WTC11 (cell line): ENCODE results near the gene TIMM10. TPM values are rescaled to one million over a fixed set of nuclear protein-coding genes. Genes with fewer than 3 reads are reported as not detected.
A peak's percentile ranks its signal among the peaks of the same experiment; 100 is the strongest.

Experiments
- ATF1 ChIP-seq: sonication (generic); formaldehyde crosslinking; IDR thresholded peaks from 2 replicates; pipeline ENCODE4 v1.8.1; 2023; ENCODE audit warnings: mild to moderate bottlenecking, moderate library complexity, missing genetic modification reagents
- CBFB ChIP-seq: sonication (generic); formaldehyde crosslinking; IDR thresholded peaks from 2 replicates; pipeline ENCODE4 v1.8.1; 2022; ENCODE audit warnings: mild to moderate bottlenecking, low read depth, missing genetic modification reagents
- CREM ChIP-seq: sonication (generic); formaldehyde crosslinking; IDR thresholded peaks from 2 replicates; pipeline ENCODE4 v1.8.1; 2022; ENCODE audit warnings: mild to moderate bottlenecking, missing genetic modification reagents, moderate library complexity
- ETV6 ChIP-seq: sonication (generic); formaldehyde crosslinking; IDR thresholded peaks from 2 replicates; pipeline ENCODE4 v1.8.1; 2022; ENCODE audit warnings: mild to moderate bottlenecking, missing genetic modification reagents
- MYBL2 ChIP-seq: sonication (generic); formaldehyde crosslinking; IDR thresholded peaks from 2 replicates; pipeline ENCODE4 v1.8.1; 2023; ENCODE audit warnings: mild to moderate bottlenecking, moderate library complexity, missing genetic modification reagents
- NFE2L1 ChIP-seq: sonication (generic); formaldehyde crosslinking; IDR thresholded peaks from 2 replicates; pipeline ENCODE4 v1.8.1; 2023; ENCODE audit warnings: missing genetic modification reagents
- NFYB ChIP-seq: sonication (generic); formaldehyde crosslinking; conservative IDR thresholded peaks from 2 replicates; pipeline ENCODE4 v1.8.0; 2022; ENCODE audit warnings: low read depth, missing genetic modification reagents
- SOX15 ChIP-seq: fragments of 250-450 bp; sonication (Bioruptor Pico); IDR thresholded peaks from 2 replicates; pipeline ENCODE4 v1.9.0; 2021; ENCODE audit warnings: mild to moderate bottlenecking
- ZNF232 ChIP-seq: sonication (generic); formaldehyde crosslinking; IDR thresholded peaks from 2 replicates; pipeline ENCODE4 v1.8.0; 2022; ENCODE audit warnings: mild to moderate bottlenecking, missing genetic modification reagents
- ZNF416 ChIP-seq: fragments of 250-450 bp; sonication (Bioruptor Pico); IDR thresholded peaks from 2 replicates; pipeline ENCODE4 v1.9.0; 2021; ENCODE audit warnings: mild to moderate bottlenecking, inconsistent platforms
- total RNA-seq: library from RNA; stranded (reverse); gene quantifications from 3 replicates; pipeline ENCODE4 v1.2.3, GENCODE V29; 2021
- TF ChIP-seq, protein P1 (sequence below): fragments of 250-450 bp; sonication (Bioruptor Pico); IDR thresholded peaks from 2 replicates; pipeline ENCODE4 v2.1.2; 2022; ENCODE audit warnings: mild to moderate bottlenecking, moderate library complexity
- TF ChIP-seq, protein P2 (sequence below): sonication (generic); formaldehyde crosslinking; IDR thresholded peaks from 2 replicates; pipeline ENCODE4 v1.8.1; 2023; ENCODE audit warnings: mild to moderate bottlenecking, missing genetic modification reagents, moderate library complexity
- TF ChIP-seq, protein P3 (sequence below): sonication (generic); formaldehyde crosslinking; IDR thresholded peaks from 2 replicates; pipeline ENCODE4 v1.8.0; 2023; ENCODE audit warnings: missing genetic modification reagents, mild to moderate bottlenecking, borderline replicate concordance
- TF ChIP-seq, protein P4 (sequence below): sonication (generic); formaldehyde crosslinking; IDR thresholded peaks from 2 replicates; pipeline ENCODE4 v1.8.1; 2022; ENCODE audit warnings: missing genetic modification reagents, borderline replicate concordance
- TF ChIP-seq, protein P5 (sequence below): sonication (generic); formaldehyde crosslinking; IDR thresholded peaks from 2 replicates; pipeline ENCODE4 v1.8.0; 2022; ENCODE audit warnings: mild to moderate bottlenecking, missing genetic modification reagents
- TF ChIP-seq, protein P6 (sequence below): sonication (generic); formaldehyde crosslinking; IDR thresholded peaks from 2 replicates; pipeline ENCODE4 v1.8.1; 2022; ENCODE audit warnings: low read depth, mild to moderate bottlenecking, moderate library complexity, missing genetic modification reagents, borderline replicate concordance
- TF ChIP-seq, protein P7 (sequence below): fragments of 250-450 bp; sonication (Bioruptor Pico); IDR thresholded peaks from 2 replicates; pipeline ENCODE4 v1.9.0; 2021; ENCODE audit warnings: mild to moderate bottlenecking
- TF ChIP-seq, protein P8 (sequence below): sonication (generic); formaldehyde crosslinking; IDR thresholded peaks from 2 replicates; pipeline ENCODE4 v1.8.0; 2022; ENCODE audit warnings: missing genetic modification reagents
- TF ChIP-seq, protein P9 (sequence below): sonication (generic); formaldehyde crosslinking; IDR thresholded peaks from 2 replicates; pipeline ENCODE4 v1.8.0; 2022; ENCODE audit warnings: mild to moderate bottlenecking, missing genetic modification reagents
- TF ChIP-seq, protein P10 (sequence below): sonication (generic); formaldehyde crosslinking; IDR thresholded peaks from 2 replicates; pipeline ENCODE4 v1.8.1; 2023; ENCODE audit warnings: mild to moderate bottlenecking, missing genetic modification reagents, moderate library complexity

Gene TIMM10
- total RNA-seq, 1 experiment from 2014 or later = 92.8 TPM

DNA sequence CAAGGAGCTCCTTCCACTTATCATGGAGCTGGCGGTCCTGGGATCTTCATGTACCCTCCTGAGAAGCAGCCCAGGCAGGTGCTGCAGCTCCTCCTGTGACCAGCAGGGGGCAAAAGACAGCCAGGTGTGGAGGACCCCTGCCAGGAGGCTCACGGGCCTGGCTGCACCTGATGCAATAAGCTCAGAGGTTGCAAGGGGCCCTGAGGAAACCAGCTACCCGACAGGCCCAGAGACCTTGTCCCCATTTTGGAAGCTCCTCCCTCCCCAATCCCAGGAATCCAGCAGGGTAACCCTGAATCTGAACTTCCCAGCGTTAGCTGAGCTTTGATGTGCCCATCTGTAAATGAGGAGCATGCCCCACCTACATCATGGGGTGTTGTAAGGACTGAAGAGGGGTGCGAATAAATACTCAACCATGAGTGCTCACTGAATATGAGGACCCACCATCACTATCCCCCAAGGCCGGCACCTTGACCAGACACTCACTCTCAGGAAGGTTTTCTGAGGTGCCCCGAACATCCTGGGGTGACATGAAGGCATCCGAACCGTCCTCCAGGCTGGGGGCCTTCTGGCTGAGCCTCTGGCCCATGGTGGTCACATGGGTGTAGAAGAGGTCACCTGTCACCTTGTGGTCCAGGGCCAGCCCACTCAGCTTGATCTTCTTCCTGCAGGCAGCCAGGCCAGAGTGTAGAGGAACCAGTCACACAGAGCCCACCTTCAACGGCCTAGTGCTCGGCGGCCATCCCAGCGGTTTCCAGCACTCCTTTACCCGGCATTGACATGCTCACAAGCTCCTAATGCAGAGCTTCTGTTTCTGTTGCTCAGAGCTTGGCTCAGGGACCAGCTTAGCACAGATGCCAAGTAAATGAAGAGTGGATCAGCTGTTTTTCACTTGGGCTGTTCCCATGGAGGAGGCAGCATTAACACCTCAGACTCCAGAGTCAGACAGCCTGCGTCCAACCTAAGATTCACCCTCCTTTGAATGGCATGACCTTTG lies 36.7 kb downstream of the TIMM10 start (continued):
- TF ChIP-seq, protein P1, sequence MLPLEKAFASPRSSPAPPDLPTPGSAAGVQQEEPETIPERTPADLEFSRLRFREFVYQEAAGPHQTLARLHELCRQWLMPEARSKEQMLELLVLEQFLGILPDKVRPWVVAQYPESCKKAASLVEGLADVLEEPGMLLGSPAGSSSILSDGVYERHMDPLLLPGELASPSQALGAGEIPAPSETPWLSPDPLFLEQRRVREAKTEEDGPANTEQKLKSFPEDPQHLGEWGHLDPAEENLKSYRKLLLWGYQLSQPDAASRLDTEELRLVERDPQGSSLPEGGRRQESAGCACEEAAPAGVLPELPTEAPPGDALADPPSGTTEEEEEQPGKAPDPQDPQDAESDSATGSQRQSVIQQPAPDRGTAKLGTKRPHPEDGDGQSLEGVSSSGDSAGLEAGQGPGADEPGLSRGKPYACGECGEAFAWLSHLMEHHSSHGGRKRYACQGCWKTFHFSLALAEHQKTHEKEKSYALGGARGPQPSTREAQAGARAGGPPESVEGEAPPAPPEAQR (CRISPR knock-in tag) = no peak
- TF ChIP-seq, protein P2, sequence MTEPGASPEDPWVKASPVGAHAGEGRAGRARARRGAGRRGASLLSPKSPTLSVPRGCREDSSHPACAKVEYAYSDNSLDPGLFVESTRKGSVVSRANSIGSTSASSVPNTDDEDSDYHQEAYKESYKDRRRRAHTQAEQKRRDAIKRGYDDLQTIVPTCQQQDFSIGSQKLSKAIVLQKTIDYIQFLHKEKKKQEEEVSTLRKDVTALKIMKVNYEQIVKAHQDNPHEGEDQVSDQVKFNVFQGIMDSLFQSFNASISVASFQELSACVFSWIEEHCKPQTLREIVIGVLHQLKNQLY = no peak
- TF ChIP-seq, protein P3, sequence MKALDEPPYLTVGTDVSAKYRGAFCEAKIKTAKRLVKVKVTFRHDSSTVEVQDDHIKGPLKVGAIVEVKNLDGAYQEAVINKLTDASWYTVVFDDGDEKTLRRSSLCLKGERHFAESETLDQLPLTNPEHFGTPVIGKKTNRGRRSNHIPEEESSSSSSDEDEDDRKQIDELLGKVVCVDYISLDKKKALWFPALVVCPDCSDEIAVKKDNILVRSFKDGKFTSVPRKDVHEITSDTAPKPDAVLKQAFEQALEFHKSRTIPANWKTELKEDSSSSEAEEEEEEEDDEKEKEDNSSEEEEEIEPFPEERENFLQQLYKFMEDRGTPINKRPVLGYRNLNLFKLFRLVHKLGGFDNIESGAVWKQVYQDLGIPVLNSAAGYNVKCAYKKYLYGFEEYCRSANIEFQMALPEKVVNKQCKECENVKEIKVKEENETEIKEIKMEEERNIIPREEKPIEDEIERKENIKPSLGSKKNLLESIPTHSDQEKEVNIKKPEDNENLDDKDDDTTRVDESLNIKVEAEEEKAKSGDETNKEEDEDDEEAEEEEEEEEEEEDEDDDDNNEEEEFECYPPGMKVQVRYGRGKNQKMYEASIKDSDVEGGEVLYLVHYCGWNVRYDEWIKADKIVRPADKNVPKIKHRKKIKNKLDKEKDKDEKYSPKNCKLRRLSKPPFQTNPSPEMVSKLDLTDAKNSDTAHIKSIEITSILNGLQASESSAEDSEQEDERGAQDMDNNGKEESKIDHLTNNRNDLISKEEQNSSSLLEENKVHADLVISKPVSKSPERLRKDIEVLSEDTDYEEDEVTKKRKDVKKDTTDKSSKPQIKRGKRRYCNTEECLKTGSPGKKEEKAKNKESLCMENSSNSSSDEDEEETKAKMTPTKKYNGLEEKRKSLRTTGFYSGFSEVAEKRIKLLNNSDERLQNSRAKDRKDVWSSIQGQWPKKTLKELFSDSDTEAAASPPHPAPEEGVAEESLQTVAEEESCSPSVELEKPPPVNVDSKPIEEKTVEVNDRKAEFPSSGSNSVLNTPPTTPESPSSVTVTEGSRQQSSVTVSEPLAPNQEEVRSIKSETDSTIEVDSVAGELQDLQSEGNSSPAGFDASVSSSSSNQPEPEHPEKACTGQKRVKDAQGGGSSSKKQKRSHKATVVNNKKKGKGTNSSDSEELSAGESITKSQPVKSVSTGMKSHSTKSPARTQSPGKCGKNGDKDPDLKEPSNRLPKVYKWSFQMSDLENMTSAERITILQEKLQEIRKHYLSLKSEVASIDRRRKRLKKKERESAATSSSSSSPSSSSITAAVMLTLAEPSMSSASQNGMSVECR (CRISPR knock-in tag) = no peak
- TF ChIP-seq CBFB (CRISPR knock-in tag) (no peak), MYBL2 (CRISPR knock-in tag) (no peak), SOX15 (no peak), NFE2L1 (no peak), NFYB (CRISPR knock-in tag) (no peak), ZNF416 (CRISPR knock-in tag) (no peak), CREM (CRISPR knock-in tag) (no peak), ZNF232 (no peak), ATF1 (CRISPR knock-in tag) (no peak), ETV6 (CRISPR knock-in tag) (peak; percentile 48; the same call in 1 of the 2 replicates)
- TF ChIP-seq, protein P4, sequence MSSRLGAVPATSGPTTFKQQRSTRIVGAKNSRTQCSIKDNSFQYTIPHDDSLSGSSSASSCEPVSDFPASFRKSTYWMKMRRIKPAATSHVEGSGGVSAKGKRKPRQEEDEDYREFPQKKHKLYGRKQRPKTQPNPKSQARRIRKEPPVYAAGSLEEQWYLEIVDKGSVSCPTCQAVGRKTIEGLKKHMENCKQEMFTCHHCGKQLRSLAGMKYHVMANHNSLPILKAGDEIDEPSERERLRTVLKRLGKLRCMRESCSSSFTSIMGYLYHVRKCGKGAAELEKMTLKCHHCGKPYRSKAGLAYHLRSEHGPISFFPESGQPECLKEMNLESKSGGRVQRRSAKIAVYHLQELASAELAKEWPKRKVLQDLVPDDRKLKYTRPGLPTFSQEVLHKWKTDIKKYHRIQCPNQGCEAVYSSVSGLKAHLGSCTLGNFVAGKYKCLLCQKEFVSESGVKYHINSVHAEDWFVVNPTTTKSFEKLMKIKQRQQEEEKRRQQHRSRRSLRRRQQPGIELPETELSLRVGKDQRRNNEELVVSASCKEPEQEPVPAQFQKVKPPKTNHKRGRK (CRISPR knock-in tag) = no peak
- TF ChIP-seq, protein P5, sequence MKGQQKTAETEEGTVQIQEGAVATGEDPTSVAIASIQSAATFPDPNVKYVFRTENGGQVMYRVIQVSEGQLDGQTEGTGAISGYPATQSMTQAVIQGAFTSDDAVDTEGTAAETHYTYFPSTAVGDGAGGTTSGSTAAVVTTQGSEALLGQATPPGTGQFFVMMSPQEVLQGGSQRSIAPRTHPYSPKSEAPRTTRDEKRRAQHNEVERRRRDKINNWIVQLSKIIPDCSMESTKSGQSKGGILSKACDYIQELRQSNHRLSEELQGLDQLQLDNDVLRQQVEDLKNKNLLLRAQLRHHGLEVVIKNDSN (CRISPR knock-in tag) = no peak
- TF ChIP-seq, protein P6, sequence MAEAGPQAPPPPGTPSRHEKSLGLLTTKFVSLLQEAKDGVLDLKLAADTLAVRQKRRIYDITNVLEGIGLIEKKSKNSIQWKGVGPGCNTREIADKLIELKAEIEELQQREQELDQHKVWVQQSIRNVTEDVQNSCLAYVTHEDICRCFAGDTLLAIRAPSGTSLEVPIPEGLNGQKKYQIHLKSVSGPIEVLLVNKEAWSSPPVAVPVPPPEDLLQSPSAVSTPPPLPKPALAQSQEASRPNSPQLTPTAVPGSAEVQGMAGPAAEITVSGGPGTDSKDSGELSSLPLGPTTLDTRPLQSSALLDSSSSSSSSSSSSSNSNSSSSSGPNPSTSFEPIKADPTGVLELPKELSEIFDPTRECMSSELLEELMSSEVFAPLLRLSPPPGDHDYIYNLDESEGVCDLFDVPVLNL (CRISPR knock-in tag) = no peak
- TF ChIP-seq, protein P7, sequence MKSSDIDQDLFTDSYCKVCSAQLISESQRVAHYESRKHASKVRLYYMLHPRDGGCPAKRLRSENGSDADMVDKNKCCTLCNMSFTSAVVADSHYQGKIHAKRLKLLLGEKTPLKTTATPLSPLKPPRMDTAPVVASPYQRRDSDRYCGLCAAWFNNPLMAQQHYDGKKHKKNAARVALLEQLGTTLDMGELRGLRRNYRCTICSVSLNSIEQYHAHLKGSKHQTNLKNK (CRISPR knock-in tag) = no peak
- TF ChIP-seq, protein P8, sequence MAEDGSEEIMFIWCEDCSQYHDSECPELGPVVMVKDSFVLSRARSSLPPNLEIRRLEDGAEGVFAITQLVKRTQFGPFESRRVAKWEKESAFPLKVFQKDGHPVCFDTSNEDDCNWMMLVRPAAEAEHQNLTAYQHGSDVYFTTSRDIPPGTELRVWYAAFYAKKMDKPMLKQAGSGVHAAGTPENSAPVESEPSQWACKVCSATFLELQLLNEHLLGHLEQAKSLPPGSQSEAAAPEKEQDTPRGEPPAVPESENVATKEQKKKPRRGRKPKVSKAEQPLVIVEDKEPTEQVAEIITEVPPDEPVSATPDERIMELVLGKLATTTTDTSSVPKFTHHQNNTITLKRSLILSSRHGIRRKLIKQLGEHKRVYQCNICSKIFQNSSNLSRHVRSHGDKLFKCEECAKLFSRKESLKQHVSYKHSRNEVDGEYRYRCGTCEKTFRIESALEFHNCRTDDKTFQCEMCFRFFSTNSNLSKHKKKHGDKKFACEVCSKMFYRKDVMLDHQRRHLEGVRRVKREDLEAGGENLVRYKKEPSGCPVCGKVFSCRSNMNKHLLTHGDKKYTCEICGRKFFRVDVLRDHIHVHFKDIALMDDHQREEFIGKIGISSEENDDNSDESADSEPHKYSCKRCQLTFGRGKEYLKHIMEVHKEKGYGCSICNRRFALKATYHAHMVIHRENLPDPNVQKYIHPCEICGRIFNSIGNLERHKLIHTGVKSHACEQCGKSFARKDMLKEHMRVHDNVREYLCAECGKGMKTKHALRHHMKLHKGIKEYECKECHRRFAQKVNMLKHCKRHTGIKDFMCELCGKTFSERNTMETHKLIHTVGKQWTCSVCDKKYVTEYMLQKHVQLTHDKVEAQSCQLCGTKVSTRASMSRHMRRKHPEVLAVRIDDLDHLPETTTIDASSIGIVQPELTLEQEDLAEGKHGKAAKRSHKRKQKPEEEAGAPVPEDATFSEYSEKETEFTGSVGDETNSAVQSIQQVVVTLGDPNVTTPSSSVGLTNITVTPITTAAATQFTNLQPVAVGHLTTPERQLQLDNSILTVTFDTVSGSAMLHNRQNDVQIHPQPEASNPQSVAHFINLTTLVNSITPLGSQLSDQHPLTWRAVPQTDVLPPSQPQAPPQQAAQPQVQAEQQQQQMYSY (CRISPR knock-in tag) = no peak
- TF ChIP-seq, protein P9, sequence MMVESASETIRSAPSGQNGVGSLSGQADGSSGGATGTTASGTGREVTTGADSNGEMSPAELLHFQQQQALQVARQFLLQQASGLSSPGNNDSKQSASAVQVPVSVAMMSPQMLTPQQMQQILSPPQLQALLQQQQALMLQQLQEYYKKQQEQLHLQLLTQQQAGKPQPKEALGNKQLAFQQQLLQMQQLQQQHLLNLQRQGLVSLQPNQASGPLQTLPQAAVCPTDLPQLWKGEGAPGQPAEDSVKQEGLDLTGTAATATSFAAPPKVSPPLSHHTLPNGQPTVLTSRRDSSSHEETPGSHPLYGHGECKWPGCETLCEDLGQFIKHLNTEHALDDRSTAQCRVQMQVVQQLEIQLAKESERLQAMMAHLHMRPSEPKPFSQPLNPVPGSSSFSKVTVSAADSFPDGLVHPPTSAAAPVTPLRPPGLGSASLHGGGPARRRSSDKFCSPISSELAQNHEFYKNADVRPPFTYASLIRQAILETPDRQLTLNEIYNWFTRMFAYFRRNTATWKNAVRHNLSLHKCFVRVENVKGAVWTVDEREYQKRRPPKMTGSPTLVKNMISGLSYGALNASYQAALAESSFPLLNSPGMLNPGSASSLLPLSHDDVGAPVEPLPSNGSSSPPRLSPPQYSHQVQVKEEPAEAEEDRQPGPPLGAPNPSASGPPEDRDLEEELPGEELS (CRISPR knock-in tag) = no peak
- TF ChIP-seq, protein P10, sequence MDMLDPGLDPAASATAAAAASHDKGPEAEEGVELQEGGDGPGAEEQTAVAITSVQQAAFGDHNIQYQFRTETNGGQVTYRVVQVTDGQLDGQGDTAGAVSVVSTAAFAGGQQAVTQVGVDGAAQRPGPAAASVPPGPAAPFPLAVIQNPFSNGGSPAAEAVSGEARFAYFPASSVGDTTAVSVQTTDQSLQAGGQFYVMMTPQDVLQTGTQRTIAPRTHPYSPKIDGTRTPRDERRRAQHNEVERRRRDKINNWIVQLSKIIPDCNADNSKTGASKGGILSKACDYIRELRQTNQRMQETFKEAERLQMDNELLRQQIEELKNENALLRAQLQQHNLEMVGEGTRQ (CRISPR knock-in tag) = peak; percentile 48; the same call in 1 of the 2 replicates
